T-helper 17 cell (primary cell): Measurements from ENCODE around the gene KCTD7. TPM values are rescaled to one million over a fixed set of nuclear protein-coding genes. Genes with fewer than 3 reads are reported as not detected.
"Not testable (repeated sequence)": the region's sequence is repeated elsewhere in the genome, so short reads cannot be mapped to it uniquely, and the experiment has no call there.

ENCODE experiments used
- ATAC-seq: fragments of 150-1000 bp; cut with Tn5 transposase; 2 replicates; pipeline ENCODE4 v1.10.0; 2021; ENCODE audit warnings: mild to moderate bottlenecking, moderate library complexity
- DNase-seq, 3 donors: peaks; one replicate each; pipeline versions ENCODE4 v3.0.0 to v3.0.0-alpha.2; 2020 to 2021
- H3K9me3 ChIP-seq: one replicate; pipeline ENCODE4 v1.7.0; 2013; ENCODE audit warnings: low read length, mild to moderate bottlenecking; ENCODE audit not compliant: control insufficient read depth, poor library complexity, severe bottlenecking
- H3K27ac Mint-ChIP-seq: one replicate; pipeline ENCODE4 v1.8.0; 2022; ENCODE audit warnings: mild to moderate bottlenecking, moderate library complexity, mixed read lengths
- H3K27me3 Mint-ChIP-seq: one replicate; pipeline ENCODE4 v1.8.0; 2022; ENCODE audit warnings: mixed read lengths
- H3K36me3 Mint-ChIP-seq: one replicate; pipeline ENCODE4 v1.8.0; 2022; ENCODE audit warnings: low read depth, mixed read lengths
- H3K4me1 Mint-ChIP-seq: one replicate; pipeline ENCODE4 v1.8.0; 2022; ENCODE audit warnings: mild to moderate bottlenecking, mixed read lengths
- H3K4me3 Mint-ChIP-seq: one replicate; pipeline ENCODE4 v1.8.0; 2022; ENCODE audit warnings: mild to moderate bottlenecking, moderate library complexity, mixed read lengths
- total RNA-seq, 4 donors: library from RNA in 2 of 4; stranded (reverse) in 2 of 4; gene quantifications; one replicate each; pipeline ENCODE4 v1.2.3 and lab custom pipeline; 2022 to 2026

KCTD7 gene
- total RNA-seq, 2 donors from 2014 or later = 27.0 to 32.2 TPM

DNA sequence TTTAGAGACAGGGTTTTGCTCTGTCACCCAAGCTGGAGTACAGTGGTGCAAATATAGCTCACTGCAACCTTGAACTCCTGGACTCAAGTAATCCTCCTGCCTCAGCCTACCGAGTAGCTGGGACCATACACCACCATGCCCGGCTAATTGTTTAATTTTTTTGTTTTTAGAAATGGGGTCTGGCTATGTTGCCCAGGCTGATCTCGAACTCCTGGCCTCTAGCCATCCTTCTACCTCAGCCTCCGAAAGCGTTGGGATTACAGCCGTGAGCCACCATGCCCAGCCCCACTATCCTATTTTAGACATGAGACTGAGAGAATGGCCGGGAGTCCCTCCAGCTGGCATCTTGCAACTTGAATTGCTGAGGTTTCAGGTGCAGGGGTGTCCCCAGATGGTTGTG, 39.4 kb downstream of the KCTD7 start:
- Mint-ChIP-seq H3K4me3 (no peak overlapping the region), H3K27ac (peak overlapping the region; percentile 78), H3K36me3 (no peaks in the 10 kb centered on the region), H3K27me3 (no peaks in the 10 kb centered on the region), H3K4me1 (peaks cover 13% of the 10 kb centered on the region)
- H3K9me3 ChIP-seq = no peaks in the 10 kb centered on the region
- ATAC-seq (no peak), DNase-seq (no peak)

DNA sequence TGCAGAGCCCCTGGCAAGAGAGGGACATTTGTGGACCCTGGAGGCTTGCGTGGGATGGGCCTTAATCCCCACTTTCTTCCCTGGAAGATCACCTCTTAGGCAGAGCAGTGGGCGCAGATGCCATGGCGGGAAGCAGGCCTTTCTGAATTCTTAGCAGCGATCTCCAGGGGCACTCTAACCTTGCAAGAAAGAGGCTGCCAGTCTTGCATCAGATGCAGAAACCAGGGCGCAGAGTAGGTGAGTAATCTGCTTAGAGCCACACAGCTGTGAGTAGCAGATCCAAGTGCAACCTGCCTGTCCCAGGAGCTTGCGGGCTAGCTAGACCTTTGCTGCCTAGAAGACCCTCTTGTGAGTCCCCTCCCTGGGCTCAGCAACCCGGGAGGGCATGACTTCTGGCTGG, 40.0 kb downstream of the KCTD7 start:
- no peak for ATAC-seq
- H3K27me3 Mint-ChIP-seq = no peaks in the 10 kb centered on the region
- H3K27ac Mint-ChIP-seq = peak overlapping the region; percentile 78
- H3K4me1 Mint-ChIP-seq = peaks cover 13% of the 10 kb centered on the region
- H3K4me3 Mint-ChIP-seq = no peak overlapping the region
- no peaks in the 10 kb centered on the region for H3K36me3 Mint-ChIP-seq
- no peaks in the 10 kb centered on the region for H3K9me3 ChIP-seq
- no peak for DNase-seq

DNA sequence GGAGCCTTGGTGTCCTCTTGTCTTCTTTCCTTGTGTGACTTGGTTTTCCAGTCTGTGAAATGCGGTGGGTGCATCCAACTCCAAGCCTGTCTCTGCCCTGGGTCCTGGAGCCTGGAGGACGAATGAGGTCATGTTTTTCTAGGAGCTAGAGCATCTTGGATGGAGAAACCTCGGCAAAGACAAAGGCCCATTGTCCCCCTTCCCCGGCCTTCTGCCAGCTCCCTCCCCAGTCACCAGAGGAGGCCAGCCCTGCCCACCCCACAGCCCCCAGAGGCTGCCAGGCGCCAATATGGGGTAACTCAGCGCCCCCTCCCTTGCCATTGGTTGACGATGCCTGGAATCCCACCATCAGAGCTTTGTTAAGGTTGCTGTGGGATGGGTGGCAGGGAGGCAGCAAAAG, 40.4 kb downstream of the KCTD7 start:
- ATAC-seq (no peak), DNase-seq (no peak)
- Mint-ChIP-seq H3K27ac (peak overlapping the region; percentile 78), H3K4me3 (no peak overlapping the region), H3K4me1 (peaks cover 14% of the 10 kb centered on the region), H3K27me3 (no peaks in the 10 kb centered on the region), H3K36me3 (no peaks in the 10 kb centered on the region)
- H3K9me3 ChIP-seq = no peaks in the 10 kb centered on the region

DNA sequence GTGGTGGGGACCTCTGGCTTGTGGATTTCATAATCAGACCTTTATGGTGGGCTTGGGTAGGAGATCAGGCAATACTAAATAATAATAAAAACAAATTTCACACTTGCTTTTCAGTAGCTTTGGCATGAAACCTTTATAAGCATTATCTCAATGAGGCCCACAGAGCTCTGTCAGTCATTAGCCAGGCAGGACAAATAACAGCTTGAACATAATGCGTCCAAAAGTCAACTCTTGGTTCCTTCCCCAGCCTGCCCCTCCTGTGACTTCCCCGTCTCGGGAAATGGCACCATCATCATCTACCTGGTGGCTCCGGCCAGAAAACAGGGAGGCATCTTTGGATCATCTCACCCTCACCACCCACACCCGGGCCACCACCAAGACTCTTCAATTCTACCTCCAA, 40.8 kb downstream of the KCTD7 start:
- Mint-ChIP-seq H3K27me3 (no peaks in the 10 kb centered on the region), H3K36me3 (no peaks in the 10 kb centered on the region), H3K27ac (peak overlapping the region; percentile 78), H3K4me1 (peaks cover 13% of the 10 kb centered on the region), H3K4me3 (no peak overlapping the region)
- DNase-seq (no peak), ATAC-seq (no peak)
- no peaks in the 10 kb centered on the region for H3K9me3 ChIP-seq

DNA sequence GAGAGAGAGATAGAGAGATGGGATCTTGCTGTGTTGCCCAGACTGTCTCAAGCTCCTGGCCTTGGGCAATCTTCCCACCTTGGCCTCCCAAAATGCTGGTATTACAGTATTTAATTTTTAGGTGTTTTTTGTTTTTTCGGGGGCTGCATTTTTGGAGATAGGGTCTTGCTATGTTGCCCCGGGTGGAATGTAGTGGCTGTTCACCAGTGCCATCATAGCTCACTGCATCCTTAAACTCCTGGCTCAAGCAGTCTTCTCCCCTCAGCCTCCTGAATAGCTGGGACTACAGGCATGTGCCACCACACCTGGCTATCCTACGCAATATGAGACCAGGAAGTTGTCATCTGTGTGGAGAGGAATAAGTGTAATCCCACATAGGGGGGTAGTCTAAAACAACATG, 42.4 kb downstream of the KCTD7 start:
- no peaks in the 10 kb centered on the region for H3K36me3 Mint-ChIP-seq
- no peaks in the 10 kb centered on the region for H3K27me3 Mint-ChIP-seq
- H3K9me3 ChIP-seq = no peaks in the 10 kb centered on the region
- no peak overlapping the region for H3K4me3 Mint-ChIP-seq
- peaks cover 10% of the 10 kb centered on the region for H3K4me1 Mint-ChIP-seq
- peak overlapping the region; percentile 27 for H3K27ac Mint-ChIP-seq
- no peak for DNase-seq
- ATAC-seq = no peak

DNA sequence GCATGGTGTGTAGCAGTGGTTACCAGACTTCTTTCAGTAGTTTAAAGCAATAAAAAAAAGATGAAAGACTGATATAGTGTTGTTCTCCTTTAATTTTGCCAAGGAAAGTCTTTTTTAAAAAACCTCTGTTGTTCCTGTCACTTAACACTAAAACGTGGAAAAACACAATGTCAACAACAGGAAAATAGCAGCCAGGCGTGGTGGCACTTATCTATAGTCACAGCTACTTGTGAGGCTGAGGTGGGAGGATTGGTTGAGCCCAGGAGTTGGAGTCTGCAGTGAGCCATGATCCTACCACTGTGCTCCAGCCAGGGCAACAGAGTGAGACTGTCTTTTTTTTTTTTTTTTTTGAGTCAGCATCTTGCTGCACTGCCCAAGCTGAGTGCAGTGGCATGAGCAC, 42.8 kb downstream of the KCTD7 start:
- peak overlapping the region; percentile 27 for H3K27ac Mint-ChIP-seq
- not testable (repeated sequence) for ATAC-seq

DNA sequence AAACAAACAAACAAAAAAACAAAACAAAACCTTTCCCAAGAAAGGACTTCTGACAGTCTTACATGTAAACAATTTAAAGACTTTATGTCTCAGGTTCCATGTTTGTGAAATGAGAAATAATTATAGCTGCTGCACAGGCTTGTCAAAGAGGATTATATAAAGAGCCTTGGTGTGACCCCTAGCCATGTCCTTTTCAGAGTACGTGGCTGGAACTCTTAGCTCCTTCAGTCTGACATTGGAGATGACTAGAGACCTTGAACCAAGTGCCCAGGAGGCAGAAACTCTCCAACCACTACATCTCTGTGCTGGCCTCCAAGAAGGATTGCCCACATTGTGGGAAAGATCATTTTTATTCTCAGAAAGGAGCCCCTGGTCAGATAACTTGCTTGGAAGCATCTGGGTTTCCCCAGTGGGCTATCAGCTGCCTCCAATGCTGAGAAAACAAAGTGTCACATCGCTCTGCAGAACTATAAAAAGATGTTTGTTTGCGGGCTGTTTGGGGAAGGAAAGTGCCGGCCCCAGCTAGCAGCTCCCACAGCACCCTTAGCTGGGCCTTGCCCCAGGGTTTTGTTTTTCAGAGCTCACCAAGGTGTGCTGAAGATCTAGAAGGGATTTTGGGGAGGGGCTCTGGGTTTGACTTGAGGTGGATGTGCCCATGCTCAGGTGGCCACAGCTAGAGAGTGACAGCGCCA, 43.9 kb downstream of the KCTD7 start:
- H3K4me3 Mint-ChIP-seq, H3K27me3 Mint-ChIP-seq, ATAC-seq, H3K9me3 ChIP-seq, H3K27ac Mint-ChIP-seq, H3K36me3 Mint-ChIP-seq, DNase-seq, H3K4me1 Mint-ChIP-seq: not testable (repeated sequence)

More for the DNA sequence above, 42.8 kb downstream of the KCTD7 start:
- not testable (repeated sequence) for DNase-seq, H3K36me3 Mint-ChIP-seq, H3K4me3 Mint-ChIP-seq, H3K4me1 Mint-ChIP-seq, H3K27me3 Mint-ChIP-seq, H3K9me3 ChIP-seq

DNA sequence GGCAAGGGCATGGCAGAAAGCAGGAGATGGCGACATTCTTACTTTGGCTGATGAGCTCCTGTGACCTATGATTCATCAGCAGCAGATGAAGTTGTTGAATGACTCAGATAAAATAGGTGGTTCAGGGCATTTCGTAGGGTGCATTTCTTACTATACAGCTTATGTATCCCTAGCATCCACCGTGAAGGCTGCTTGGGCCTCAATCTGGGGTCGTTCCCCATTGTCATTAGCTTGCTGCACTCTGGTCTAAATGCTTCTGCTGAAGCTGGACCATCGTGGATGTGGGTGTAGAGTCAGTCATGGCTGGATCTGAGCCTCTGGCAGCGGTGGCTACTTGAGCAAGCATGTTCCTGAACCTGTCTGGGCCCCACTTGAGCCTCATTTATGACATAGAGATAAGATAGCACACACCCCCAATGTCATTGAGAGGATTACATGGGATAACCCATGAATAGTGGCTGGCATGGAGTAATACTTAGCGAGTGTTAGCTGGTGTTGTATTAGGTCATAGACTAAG, 44.5 kb downstream of the KCTD7 start:
- H3K36me3 Mint-ChIP-seq, H3K9me3 ChIP-seq, H3K4me3 Mint-ChIP-seq, H3K27me3 Mint-ChIP-seq, ATAC-seq, H3K27ac Mint-ChIP-seq, H3K4me1 Mint-ChIP-seq, DNase-seq: not testable (repeated sequence)

DNA sequence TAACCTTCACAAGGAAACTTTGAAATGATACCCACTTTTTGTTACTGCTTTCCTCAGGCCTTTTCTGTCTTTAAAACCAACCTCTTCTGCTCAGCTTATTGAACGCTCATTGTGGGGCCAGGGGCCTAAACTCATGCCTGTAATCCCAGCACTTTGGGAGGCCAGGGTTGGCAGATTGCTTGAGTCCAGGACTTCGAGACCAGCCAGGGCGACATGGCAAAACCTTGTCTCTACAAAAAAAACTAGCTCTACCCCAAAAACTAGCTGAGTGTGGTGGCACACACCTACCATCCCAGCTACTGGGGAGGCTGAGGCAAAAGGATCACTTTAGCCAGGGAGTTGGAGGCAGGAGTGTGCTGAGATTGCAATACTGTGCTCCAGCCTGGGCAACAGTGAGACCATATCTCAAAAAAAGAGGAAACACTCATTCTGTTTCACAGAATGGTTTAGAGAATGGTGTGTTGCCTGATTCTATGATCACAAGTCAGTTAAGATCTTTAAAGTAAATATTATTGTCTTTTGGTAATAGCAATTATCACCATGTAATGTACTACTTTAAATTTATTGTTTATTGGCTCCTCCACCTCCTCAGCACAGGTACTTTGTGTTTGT, 51.1 kb downstream of the KCTD7 start:
- H3K9me3 ChIP-seq = no peaks in the 10 kb centered on the region
- no peaks in the 10 kb centered on the region for H3K27me3 Mint-ChIP-seq
- H3K27ac Mint-ChIP-seq = peak overlapping the region; percentile 93
- H3K36me3 Mint-ChIP-seq = peaks cover 2% of the 10 kb centered on the region
- H3K4me3 Mint-ChIP-seq = peak overlapping the region; percentile 92
- DNase-seq (no peak), ATAC-seq (no peak)
- peaks cover 18% of the 10 kb centered on the region for H3K4me1 Mint-ChIP-seq

DNA sequence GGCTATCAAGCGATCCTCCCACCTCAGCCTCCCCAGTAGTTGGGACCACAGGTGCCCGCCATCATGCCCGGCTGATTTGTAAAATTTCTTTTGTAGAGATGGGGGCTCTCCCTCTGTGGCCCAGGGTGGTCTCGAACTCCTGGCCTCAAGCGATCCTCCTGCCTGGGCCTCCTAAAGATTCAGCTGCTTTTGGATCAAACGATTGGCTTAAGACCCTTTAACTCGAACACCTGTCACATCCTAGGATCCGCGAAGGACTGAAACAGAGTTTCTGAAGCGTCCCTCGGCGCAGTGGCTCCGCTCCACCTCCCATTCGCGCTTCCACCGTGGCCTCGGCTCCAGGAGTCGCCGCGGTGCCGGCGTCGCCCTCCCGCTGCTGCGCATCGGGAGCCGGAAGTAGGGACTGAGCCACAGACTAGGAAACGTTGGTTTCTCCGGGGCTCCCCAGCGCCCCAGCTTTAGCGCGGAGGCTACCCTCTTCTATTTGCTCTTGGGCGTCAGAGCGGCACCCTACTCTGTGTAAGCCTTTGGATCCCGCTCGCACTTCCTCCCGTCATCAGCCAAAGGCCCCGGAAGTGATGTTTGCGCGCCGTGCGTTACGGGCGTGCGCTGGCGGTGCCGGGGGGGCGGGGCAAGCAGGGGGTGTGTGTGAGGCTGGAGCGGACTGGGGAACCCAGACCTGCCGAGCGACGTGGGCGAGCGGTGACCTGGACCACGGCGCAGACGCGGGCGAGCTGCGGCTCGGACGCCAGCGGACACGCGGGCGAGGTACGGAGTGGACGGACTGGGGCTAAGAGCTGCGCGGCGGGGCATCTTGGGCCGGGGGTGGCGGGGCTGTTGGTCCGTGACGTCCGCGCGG, 53.0 kb downstream of the KCTD7 start:
- Mint-ChIP-seq H3K27me3 (no peaks in the 10 kb centered on the region), H3K27ac (peak overlapping the region; percentile 93), H3K4me1 (peaks cover 20% of the 10 kb centered on the region), H3K4me3 (peak overlapping the region; percentile 92), H3K36me3 (peaks cover 2% of the 10 kb centered on the region)
- no peaks in the 10 kb centered on the region for H3K9me3 ChIP-seq
- DNase-seq = peak; percentile 89 to 96 (median 92)
- peak; percentile 98 for ATAC-seq

DNA sequence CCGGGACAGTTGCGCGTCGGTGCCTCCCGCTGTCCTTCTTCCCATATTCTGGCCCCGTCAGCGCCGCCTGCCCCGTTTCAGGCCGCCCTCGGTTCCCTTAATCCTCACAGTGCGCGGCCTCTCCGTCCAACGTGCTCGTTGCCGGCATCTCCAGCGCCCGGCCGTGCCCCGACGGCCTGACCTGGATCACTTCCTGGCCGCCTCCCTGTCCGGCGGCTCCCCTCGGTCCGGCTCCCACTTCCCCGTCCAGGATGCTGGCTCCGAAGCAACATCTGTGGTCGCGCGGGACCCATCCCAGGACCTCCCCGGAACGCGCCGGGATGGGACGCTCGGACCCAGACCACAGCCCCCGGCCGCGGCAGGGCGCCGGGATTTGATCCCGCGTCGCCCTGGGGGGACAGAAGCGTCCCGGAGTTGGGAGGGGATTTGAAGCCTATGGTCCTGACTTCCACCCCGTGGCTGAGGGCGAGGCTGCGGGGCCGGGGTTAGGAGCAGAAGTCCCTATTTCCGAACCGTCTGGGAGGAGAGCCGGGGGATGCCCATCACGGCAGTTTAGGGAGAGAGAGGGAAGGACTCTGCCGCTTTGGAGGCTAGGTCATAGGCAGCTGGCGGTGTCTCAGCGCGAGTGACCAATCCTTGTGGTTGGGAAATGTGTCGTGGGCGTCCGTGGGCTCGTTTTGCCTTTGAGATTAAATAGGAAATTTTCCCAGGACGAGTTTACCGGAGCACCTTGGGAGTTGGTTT, 53.8 kb downstream of the KCTD7 start:
- Mint-ChIP-seq H3K4me3 (peak overlapping the region; percentile 92), H3K27ac (peak overlapping the region; percentile 93), H3K27me3 (no peaks in the 10 kb centered on the region), H3K36me3 (peaks cover 2% of the 10 kb centered on the region), H3K4me1 (peaks cover 20% of the 10 kb centered on the region)
- no peak for DNase-seq
- no peak for ATAC-seq
- H3K9me3 ChIP-seq = no peaks in the 10 kb centered on the region

DNA sequence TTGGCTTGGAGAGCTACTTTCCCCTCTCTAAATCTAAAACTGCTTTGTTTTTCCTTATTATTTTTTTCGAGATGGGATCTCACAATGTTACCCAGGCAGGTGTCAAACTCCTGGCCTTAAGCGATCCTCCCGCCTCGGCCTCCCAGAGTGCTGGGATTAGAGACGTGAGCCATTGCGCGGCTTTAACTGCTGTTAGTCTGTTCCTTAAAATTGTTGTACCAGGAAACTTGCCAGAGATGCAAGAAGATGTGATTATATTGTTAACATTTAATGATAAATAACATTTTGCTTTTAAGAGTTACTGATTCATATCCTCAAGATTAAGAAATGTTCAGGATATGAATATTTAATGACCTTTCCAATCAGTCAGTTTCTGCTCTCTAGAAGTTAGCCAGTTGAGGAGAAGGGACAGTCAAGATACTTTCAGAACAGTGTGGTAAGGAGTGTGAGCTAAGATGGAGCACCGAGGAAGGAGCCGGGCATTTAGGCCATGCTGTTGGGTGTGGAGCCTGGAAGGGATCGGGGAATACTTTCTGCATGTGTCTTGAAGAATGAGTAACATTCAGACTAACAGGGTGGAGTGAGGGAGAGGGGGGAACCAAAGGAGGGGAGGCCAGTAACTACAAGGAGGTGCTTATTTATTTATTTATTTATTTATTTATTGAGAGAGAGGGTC, 54.6 kb downstream of the KCTD7 start:
- not testable (repeated sequence) for H3K36me3 Mint-ChIP-seq, H3K27me3 Mint-ChIP-seq, ATAC-seq, H3K9me3 ChIP-seq, DNase-seq
- Mint-ChIP-seq H3K4me1 (peaks cover 20% of the 10 kb centered on the region), H3K27ac (peak overlapping the region; percentile 21), H3K4me3 (peak overlapping the region; percentile 92)
